GM10248 (cell line): ENCODE measurements around the gene RAMP3.

Experiments used
- CTCF ChIA-PET: fragments of 300-600 bp; sonication (Branson Sonifier 250); formaldehyde crosslinking; extraction: SDS; loops from one replicate; lab custom pipeline; 2021; ENCODE audit warnings: antibody characterized with exemption; lab: Yijun Ruan, JAX
- POLR2A ChIA-PET: fragments of 350-650 bp; sonication (Branson Sonifier 250); formaldehyde crosslinking; extraction: SDS; loops from one replicate; lab custom pipeline; 2020; ENCODE audit warnings: antibody characterized with exemption; lab: Yijun Ruan, JAX
- DNase-seq: peaks from one replicate; pipeline ENCODE4 v3.0.0; 2012; ENCODE audit errors: extremely low spot score
- TF ChIP-seq, protein P1 (sequence below): IDR thresholded peaks from 2 replicates; pipeline ENCODE4 v1.5.1; 2012; ENCODE audit warnings: mild to moderate bottlenecking, low read depth; ENCODE audit errors: extremely low read depth, missing control alignments, control extremely low read depth

Gene RAMP3

DNA sequence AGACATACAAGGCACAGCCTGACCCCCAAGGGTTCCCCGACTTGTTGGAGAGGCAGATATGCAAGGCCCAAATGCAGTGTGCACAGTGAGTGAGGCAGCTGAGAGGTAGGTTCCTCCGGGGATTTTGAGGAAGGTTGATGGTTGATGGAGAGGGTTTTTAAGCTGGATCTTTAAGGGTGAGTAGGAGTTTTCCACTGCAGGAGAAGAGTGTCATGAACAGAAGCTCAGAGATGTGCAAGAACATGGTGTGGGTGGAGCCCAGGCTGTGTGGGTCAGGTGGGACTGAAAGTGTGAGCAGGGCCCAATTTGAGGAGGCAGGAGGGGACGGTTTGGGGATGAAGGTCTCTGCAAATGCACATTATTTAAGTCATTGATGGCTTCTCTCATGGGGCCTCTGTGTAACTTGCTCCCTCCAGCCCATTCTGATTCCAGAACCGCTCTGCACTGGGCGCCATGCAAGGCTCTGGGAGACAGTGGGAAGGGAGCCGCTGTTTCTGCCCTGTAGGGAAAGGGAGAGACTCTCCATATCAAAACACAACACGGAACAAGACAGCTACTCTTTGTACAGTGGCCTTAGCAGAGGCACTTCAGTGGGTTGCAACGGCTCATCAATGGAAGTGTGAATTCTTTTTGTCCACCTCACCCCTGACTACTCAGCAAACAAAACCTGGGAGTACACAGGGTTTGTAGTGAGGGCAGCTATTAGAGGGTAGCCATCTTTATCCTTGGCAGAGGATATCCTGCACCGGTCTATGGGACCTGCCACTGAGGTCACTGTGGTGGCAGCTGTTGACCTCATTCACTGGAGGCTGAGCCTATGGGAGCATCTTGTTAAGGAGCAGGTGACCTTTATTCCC is 29.7 kb downstream of the RAMP3 start:
- TF ChIP-seq, protein P1, sequence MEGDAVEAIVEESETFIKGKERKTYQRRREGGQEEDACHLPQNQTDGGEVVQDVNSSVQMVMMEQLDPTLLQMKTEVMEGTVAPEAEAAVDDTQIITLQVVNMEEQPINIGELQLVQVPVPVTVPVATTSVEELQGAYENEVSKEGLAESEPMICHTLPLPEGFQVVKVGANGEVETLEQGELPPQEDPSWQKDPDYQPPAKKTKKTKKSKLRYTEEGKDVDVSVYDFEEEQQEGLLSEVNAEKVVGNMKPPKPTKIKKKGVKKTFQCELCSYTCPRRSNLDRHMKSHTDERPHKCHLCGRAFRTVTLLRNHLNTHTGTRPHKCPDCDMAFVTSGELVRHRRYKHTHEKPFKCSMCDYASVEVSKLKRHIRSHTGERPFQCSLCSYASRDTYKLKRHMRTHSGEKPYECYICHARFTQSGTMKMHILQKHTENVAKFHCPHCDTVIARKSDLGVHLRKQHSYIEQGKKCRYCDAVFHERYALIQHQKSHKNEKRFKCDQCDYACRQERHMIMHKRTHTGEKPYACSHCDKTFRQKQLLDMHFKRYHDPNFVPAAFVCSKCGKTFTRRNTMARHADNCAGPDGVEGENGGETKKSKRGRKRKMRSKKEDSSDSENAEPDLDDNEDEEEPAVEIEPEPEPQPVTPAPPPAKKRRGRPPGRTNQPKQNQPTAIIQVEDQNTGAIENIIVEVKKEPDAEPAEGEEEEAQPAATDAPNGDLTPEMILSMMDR: no peak

DNA sequence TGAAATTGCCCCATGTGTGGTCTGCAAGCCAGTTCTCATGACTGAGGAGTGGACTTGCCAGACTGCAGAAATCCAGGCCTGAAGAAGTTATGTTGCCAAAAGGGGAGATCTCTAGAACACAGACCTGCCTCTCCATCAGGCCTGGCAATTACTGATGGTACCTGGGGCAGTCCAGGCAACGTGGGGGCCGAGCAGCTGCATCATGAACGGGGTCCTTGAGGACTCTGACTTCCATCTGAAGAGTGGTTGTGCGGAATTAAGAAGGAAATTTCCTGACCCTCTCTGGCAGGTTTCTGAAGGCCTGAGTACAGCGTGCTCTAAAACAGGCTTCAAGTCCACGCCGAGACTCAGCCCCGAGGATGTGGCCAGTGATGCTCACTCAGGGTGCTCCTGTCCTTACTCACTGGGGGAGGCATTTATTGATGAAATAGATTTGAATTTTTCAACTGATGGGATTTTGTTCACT is 30.4 kb downstream of the RAMP3 start:
- POLR2A ChIA-PET: no interaction called here
- CTCF ChIA-PET: no interaction called here
- no peak for DNase-seq
- TF ChIP-seq, protein P1: no peak

More for the DNA sequence above, 29.7 kb downstream of the RAMP3 start:
- ChIA-PET POLR2A (no interaction called here), CTCF (interaction anchor here (1.1 kb wide), 1 partner anchor 32 kb away, joined by 3 read pairs; no protein-coding TSS in a partner anchor)
- no peak for DNase-seq

DNA sequence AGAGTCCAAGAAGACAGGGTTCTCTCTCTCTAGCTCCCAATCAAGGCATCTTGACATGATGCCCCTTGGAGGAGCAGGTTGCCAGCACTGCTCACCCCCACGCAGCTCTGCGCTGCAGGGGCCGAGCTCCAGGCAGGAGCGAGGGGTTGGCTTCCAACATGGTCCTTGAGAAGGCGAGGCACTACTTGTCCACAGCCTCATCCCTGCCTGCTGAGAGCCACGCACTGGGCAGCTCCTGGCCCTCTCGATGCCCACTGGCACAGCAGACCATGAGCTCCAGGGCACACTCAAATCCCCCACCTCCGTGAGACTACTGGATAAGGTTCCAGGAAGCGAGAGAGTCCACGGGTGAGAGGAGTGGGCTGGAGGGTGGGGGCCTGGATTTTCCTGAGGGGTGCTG is 31.1 kb downstream of the RAMP3 start:
- CTCF ChIA-PET: no interaction called here
- TF ChIP-seq, protein P1: no peak
- DNase-seq: no peak
- POLR2A ChIA-PET: no interaction called here

DNA sequence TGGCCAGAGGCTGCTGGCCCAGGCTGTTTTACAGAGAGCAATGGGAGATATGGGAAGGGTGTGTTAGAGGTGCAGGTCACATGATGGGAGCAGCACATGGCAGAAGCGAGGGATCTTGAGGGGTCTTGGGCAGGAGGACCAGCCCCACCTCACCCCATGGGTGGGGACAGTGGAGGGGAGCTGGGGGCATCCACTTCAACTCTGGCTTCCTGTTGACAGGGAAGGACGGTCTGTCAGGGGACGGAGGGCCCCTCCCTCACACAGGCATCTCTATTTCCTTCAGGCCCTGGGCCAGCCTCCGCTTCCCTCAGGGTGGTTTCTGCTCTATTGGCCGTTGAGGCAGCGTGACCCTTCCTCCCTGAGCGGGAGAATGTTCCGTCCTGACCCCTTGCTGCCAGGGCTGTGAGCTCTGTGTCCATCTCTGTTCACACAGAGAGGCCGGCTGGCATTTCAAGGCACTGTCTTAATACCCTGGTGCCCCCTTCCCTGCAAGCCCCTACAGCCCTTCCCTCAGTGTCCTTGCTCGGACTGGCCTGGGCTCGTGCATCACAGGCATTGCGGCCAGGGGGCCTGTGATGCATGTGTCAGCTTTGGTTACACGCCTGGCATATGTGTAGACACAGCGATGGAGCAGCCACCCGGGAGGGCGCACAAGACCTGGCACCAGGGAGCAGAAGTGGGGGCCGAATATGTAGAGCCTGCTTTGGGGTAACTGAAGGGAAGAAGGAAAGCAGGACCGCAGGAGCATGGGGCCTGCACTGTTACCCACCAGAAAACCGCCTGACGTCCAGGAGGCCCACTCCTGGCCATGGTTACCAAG is 31.8 kb downstream of the RAMP3 start:
- CTCF ChIA-PET: interaction anchor here (1.0 kb wide), 1 partner anchor 13 kb away, joined by 3 read pairs; no protein-coding TSS in a partner anchor
- DNase-seq: no peak
- TF ChIP-seq, protein P1: no peak

DNA sequence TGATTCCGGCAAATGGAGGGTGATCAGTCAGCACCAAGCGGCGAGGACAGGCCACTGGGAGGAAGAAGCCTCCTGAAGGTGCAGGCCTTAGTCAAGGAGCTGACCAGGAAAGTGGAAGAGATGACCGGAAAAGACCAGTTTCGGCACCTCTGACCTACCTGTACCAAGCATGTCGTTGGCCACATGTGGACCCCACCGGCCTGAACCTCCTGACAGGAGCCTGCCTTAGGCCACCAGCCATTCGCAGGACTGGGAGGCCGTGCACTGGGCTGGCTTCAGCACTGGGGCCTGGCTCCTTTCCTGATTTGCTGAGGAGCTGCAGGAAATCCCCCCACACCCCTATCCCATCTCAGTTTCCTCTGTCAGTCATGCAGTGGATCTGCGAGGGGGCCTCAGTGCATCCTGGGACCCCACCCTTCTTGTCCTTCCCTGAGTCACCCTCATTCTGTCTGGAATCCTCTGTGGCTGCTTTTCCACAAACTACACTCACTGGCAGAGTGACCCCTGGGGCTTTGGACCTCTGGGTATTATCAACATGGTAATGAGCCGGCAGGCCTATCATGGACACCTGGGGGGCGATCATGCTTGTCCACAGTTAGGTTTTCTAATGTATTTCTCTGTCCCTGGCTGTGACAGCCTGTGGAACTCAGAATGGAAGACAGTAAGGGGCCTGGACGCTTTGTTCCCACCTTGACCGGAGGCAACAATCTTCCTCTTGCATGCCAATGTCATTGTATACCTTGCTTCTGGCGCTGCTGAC is 33.0 kb downstream of the RAMP3 start:
- DNase-seq: no peak
- CTCF ChIA-PET: interaction anchor here (1.0 kb wide), 1 partner anchor 12 kb away, joined by 3 read pairs; no protein-coding TSS in a partner anchor
- TF ChIP-seq, protein P1: no peak
- POLR2A ChIA-PET: no interaction called here

More for the DNA sequence above, 31.8 kb downstream of the RAMP3 start:
- POLR2A ChIA-PET: no interaction called here
